Activated B cell treated with CpG ODN at 0.5 μM for 24 hours (primary cell): ENCODE measurements around the gene MAP3K2. TPM values are rescaled to one million over a fixed set of nuclear protein-coding genes. Genes with fewer than 3 reads are reported as not detected.

Experiments
- ATAC-seq: fragments of 200-7000 bp; cut with Tn5 transposase; one replicate; pipeline ENCODE4 v1.10.0; 2021; ENCODE audit warnings: low read depth, mild to moderate bottlenecking, moderate library complexity
- CTCF ChIA-PET: fragments of 350-600 bp; sonication (Branson Sonifier 250); formaldehyde crosslinking; loops from one replicate; lab custom pipeline; 2021; ENCODE audit warnings: antibody characterized with exemption; lab: Charles Lee
- POLR2A ChIA-PET: fragments of 350-600 bp; sonication (Branson Sonifier 250); formaldehyde crosslinking; loops from one replicate; lab custom pipeline; 2021; ENCODE audit warnings: antibody characterized with exemption; lab: Charles Lee
- DNase-seq: peaks from one replicate; pipeline ENCODE4 v3.0.0; 2022
- H3K27ac Mint-ChIP-seq: one replicate; pipeline ENCODE4 v1.8.0; 2020; ENCODE audit warnings: mixed read lengths
- H3K27me3 Mint-ChIP-seq: one replicate; pipeline ENCODE4 v1.8.0; 2021; ENCODE audit warnings: mixed read lengths
- H3K36me3 Mint-ChIP-seq: one replicate; pipeline ENCODE4 v1.8.0; 2021; ENCODE audit warnings: low read depth, mixed read lengths
- H3K4me1 Mint-ChIP-seq: one replicate; pipeline ENCODE4 v1.8.0; 2021; ENCODE audit warnings: mixed read lengths
- H3K4me3 Mint-ChIP-seq: one replicate; pipeline ENCODE4 v1.8.0; 2020; ENCODE audit warnings: mild to moderate bottlenecking, mixed read lengths
- H3K9me3 Mint-ChIP-seq: one replicate; pipeline ENCODE4 v1.8.0; 2020; ENCODE audit warnings: mixed read lengths
- CTCF ChIP-seq: fragments of 200-600 bp; IDR thresholded peaks from one replicate; pipeline ENCODE4 v1.8.0; 2022; ENCODE audit warnings: antibody characterized with exemption, mild to moderate bottlenecking
- intact Hi-C: fragments of 100-400 bp; cut with micrococcal nuclease; formaldehyde crosslinking; loops from one replicate; pipeline ENCODE4 v1.15.1; 2024
- total RNA-seq: library from RNA; stranded (reverse); gene quantifications from 2 replicates; pipeline ENCODE4 v1.2.3, GENCODE V29; 2022

Gene MAP3K2
- 63.1 and 77.7 TPM in 2 replicates for total RNA-seq

- Mint-ChIP-seq H3K36me3 (peaks cover 27% of the 10 kb centered on the region), H3K27me3 (no peaks in the 10 kb centered on the region), H3K9me3 (no peaks in the 10 kb centered on the region), H3K4me3 (peak within 1 kb of the TSS; percentile 87), H3K4me1 (peaks cover 75% of the 10 kb centered on the region), H3K27ac (peak within 1 kb of the TSS; percentile 100)
- DNase-seq (peak; percentile 95), ATAC-seq (peak; percentile 73)
- ChIA-PET CTCF (interaction anchor here (1.0 to 1.3 kb wide), 2 partner anchors 27 to 28 kb away, joined by 3 read pairs; no protein-coding TSS in a partner anchor), POLR2A (interaction anchor here (0.7 to 3.9 kb wide), 11 partner anchors 11 to 308 kb away, joined by 3 to 23 read pairs (median 4); partner anchors contain the start of gene IWS1)
- intact Hi-C loops = loop anchor here (1.0 to 10.0 kb wide), 11 partner anchors 15 to 731 kb away; partner anchors contain the start of genes GYPC, IWS1, SFT2D3 and WDR33
- no peak for TF ChIP-seq CTCF
These were observed at the start of gene MAP3K2 for GRCh38 chr2:127387655-127388422. Gene MAP3K2 (minus strand): TSS chr2:127387975. CDS start chr2:127343129, 44,846 bp downstream.

- H3K4me1 Mint-ChIP-seq = no peaks in the 10 kb centered on the region
- POLR2A ChIA-PET = no interaction called here
- H3K27ac Mint-ChIP-seq = no peak overlapping the region
- peaks cover 4% of the 10 kb centered on the region for H3K9me3 Mint-ChIP-seq
- DNase-seq (no peak), ATAC-seq (no peak)
- intact Hi-C loops = no loop called here
- no peak for TF ChIP-seq CTCF
- CTCF ChIA-PET = interaction anchor here (0.5 kb wide), 1 partner anchor 57 kb away, joined by 4 read pairs; no protein-coding TSS in a partner anchor
- H3K4me3 Mint-ChIP-seq = no peak overlapping the region
- H3K27me3 Mint-ChIP-seq = no peaks in the 10 kb centered on the region
- H3K36me3 Mint-ChIP-seq = no peaks in the 10 kb centered on the region
These were observed 49.3 kb upstream of the MAP3K2 start for GRCh38 chr2:127437056-127437455.

GRCh38 chr2:127434515-127434914, 46.7 kb upstream of the MAP3K2 start:
- DNase-seq (no peak), ATAC-seq (no peak)
- H3K9me3 Mint-ChIP-seq = no peaks in the 10 kb centered on the region
- ChIA-PET POLR2A (no interaction called here), CTCF (no interaction called here)
- H3K4me1 Mint-ChIP-seq = no peaks in the 10 kb centered on the region
- H3K27ac Mint-ChIP-seq = no peak overlapping the region
- H3K4me3 Mint-ChIP-seq = no peak overlapping the region
- no peak for TF ChIP-seq CTCF
- H3K36me3 Mint-ChIP-seq = no peaks in the 10 kb centered on the region
- no peaks in the 10 kb centered on the region for H3K27me3 Mint-ChIP-seq
- intact Hi-C loops = no loop called here

GRCh38 chr2:127431408-127432023, 43.7 kb upstream of the MAP3K2 start:
- no peak overlapping the region for H3K4me3 Mint-ChIP-seq
- no peak for ATAC-seq
- no peak for DNase-seq
- H3K4me1 Mint-ChIP-seq = no peaks in the 10 kb centered on the region
- intact Hi-C loops = no loop called here
- no peaks in the 10 kb centered on the region for H3K9me3 Mint-ChIP-seq
- TF ChIP-seq CTCF = no peak
- POLR2A ChIA-PET = no interaction called here
- no peaks in the 10 kb centered on the region for H3K27me3 Mint-ChIP-seq
- CTCF ChIA-PET = no interaction called here
- H3K36me3 Mint-ChIP-seq = no peaks in the 10 kb centered on the region
- no peak overlapping the region for H3K27ac Mint-ChIP-seq

GRCh38 chr2:127429844-127430425, 42.2 kb upstream of the MAP3K2 start:
- CTCF ChIA-PET = no interaction called here
- DNase-seq = no peak
- Mint-ChIP-seq H3K27me3 (no peaks in the 10 kb centered on the region), H3K36me3 (no peaks in the 10 kb centered on the region), H3K4me1 (no peaks in the 10 kb centered on the region), H3K4me3 (no peak overlapping the region), H3K27ac (no peak overlapping the region), H3K9me3 (no peaks in the 10 kb centered on the region)
- no peak for ATAC-seq
- intact Hi-C loops = no loop called here
- TF ChIP-seq CTCF = no peak
- POLR2A ChIA-PET = interaction anchor here (0.6 to 1.3 kb wide), 2 partner anchors 31 to 65 kb away, joined by 3 read pairs; no protein-coding TSS in a partner anchor
